Iris pigment epithelial cell (primary cell): ENCODE measurements around the gene MYO3A.
"Not testable (repeated sequence)": the region's sequence is repeated elsewhere in the genome, so short reads cannot be mapped to it uniquely, and the experiment has no call there.

Experiments used
- DNase-seq: peaks from one replicate; pipeline ENCODE4 v3.0.0-alpha.2; 2011; ENCODE audit warnings: low read depth

Gene MYO3A

DNA sequence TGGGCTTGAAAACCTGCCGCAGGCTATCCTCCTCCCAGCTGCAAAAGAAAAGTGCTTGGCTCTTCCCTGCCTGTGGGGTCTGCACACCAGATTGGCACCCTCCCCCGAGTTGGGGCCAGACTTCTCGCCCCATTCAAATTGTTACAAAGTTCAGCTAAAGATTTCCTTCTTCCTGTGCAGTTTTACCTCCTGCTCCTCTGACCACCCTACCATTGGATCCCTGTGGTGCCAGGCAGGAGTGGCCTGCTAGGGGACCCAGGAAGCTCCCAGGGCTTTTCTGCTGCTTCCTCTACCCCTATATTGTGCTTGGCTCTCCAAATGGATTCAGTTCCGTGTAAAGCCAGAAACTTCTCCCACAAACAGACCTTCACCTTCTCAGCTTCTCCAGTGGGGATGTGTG is 147.4 kb downstream of the MYO3A start:
- DNase-seq: no peak

DNA sequence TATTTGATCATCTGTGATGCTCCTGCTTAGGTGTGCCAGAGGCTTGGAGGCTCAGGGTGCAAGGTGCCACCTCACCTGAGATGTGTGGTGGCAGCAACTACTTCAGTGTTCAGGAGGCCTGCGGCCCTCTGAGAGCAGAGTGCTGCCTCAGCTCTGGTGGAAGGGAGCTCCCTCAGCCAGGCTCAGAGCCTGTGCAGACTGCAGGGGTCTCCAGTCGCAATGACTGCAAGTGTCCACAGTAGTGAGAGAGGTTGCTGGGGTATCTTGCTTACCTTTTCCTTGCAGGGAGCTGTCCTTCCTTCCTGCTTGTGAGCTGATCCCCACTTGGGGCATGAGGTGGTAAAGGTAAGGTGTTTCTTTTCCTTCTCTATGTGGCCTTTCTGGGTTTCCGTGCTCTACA is 151.5 kb downstream of the MYO3A start:
- no peak for DNase-seq

DNA sequence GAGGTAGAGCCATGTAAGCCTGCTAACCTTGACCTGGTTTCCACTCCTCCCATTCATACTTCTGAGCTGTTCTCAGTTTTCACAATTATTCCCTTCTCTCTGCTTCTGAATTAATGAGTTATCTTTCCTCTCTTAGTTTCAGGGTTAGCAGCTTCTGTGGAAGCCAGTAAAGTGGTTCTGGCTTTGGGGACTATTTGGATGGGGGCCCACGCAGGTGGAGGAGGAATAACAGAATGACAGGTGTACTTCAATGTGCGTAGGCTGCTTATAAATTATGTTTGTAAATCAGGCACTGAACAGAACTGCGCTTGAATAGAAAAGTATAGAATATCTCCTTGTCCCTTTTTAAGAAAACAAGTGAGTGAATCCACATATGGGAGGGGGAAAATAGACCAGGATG is 153.6 kb downstream of the MYO3A start:
- DNase-seq: no peak

DNA sequence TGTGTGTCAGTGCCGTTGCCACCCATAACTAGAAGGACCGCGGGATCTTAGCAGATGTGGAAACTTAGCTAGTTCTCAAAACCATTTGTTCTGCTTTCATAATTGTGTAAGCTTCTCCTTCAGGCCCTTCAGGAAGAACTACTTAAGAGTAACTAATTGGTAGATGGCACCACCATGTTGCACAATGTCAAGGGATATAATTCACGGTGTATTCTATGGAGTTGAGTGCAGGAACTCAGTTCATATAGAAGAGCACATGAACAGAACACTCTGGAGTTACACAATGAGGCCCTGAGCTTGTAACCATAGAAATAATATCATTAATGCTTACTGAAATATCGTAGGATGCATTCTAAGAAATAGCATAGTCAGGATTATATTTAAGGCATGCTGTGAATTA is 156.0 kb downstream of the MYO3A start:
- no peak for DNase-seq

DNA sequence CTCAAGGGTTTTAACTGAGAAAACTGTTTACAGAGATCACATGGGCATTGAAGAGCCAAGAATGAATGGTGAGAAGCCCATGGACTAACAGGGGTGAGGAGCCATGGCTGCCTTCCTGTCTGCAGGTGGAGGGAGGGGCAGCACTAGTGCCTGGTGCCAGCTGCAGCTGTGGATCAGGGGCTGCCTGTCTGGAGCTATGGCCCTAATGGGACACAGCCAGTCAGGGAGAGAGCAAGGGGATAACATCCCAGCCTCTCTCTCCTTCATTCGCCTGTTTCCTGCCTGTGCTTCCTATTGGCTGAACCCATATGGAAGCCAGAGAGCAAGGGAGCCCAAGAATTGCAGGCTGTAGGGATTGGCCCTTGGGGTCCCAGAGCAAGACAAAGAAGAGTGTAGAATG is 156.7 kb downstream of the MYO3A start:
- DNase-seq: no peak

DNA sequence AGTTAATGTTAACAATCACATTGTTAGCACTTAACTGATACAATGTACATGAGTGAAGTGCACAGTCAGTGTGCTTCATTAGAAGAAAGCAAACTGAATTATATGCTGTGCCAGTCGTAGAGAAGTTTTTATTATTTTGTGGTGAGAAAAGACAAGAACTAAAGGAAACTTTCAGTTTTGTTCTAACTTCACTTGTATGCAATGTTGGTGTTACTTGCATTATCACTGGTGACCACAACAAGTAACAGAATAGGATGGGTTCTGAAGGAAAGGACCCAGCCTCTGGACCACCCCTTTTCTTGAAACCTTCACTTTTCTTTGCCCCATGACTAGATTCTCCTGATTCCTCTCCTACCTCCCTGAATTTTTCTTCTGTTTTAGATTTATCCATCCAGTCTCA is 159.2 kb downstream of the MYO3A start:
- DNase-seq: no peak

DNA sequence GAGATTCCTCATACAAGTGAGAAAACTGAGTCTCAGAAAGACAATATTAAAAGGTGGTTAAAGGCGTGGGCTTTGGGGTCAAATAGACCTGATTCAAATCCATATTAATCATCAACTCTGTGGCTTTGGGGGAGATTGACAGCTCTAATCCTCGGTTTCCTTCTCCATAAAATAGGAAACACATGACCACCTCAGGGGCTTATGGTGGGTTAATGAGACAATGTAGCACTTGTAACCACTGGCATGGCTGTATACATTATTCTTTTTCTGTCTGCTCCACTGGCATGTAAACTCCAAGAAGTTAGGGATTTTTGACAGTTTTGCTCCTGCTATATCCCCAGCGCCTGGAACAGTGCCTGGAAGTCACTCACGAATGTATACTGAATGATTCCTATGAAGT is 161.8 kb downstream of the MYO3A start:
- no peak for DNase-seq

DNA sequence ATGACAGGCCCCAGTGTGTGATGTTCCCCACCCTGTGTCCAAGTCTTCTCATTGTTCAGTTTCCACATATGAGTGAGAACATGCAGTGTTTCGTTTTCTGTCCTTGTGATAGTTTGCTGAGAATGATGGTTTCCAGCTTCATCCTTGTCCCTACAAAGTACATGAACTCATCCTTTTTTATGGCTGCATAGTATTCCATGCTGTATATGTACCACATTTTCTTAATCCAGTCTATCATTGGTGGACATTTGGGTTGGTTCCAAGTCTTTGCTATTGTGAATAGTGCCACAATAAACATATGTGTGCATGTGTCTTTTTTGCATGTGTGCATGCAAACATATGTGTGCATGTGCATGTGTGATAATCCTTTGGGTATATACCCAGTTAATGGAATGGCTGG is 163.5 kb downstream of the MYO3A start:
- DNase-seq: not testable (repeated sequence)

DNA sequence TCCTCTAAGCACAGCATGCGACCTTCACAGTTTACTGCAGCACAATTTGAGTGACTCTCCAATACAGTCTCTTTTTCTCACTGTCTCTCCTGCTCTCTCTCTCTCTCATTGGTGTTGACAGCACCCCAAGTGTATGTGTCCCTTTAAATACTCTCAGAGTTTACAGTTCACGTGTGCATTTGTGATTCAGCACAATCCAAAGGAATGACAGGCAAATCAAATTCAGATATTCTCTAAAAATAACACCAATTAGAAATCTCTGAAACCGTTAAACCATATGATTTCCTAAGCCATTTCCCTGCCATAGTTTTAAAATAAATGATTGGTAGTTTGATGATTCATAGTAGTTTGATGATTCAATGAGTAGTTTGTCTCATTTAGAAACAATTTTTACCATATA is 178.5 kb downstream of the MYO3A start:
- no peak for DNase-seq

DNA sequence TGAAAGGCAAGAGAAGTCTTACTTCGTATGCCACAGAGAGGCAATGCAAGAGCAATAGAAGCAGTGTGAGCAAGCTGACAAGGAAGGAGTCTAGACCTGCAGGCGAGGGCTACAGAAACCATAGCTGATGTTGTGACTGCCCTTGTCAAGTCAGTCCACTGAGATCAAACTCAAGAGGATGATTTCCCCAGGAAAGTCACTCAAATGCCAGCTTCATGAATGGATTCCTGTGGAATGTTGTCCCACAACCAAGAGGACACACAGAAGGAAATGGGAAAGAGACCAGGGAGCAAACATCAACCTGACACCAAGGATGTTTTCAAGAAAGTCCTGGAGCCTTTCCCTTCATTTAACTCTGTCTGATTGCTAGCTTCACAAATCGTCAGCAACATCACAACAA is 204.6 kb downstream of the MYO3A start:
- no peak for DNase-seq

DNA sequence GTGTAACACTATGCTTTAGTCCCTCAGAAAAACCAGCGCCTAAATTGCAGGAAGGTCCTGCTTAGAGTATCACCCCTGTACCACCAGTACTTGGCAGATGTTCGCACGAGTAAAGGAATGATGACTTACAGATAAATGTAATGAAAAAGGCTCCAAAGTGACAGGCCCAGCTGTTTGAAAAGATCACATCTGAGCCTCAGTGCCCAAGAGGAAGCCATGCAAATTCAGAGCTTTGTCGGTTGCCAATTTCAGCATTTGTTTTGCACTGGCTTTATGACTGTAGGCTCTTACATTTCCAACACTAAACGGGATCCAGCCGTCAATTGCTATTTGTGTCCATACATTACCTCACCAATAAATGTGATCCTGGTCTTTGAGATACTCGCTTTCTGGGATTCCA is 222.0 kb downstream of the MYO3A start:
- no peak for DNase-seq

DNA sequence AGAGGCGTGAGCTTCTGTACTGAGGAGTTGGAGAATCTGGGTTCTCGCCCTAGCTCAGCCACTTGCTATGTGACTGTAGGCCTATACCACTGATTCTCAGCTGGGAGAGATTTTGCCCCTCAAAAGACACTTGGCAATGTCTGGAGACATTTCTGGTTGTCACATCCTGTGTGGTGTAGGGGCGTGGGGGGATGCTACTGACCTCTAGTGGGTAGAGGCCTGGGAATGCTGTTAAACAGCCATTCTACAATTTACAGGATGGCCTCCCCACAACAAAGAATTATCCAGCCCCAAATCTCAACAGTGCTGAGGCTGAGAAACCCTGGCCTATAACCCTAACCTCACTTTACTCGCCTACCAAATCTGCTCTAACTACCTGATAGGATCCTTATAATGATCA is 223.7 kb downstream of the MYO3A start:
- DNase-seq: no peak

DNA sequence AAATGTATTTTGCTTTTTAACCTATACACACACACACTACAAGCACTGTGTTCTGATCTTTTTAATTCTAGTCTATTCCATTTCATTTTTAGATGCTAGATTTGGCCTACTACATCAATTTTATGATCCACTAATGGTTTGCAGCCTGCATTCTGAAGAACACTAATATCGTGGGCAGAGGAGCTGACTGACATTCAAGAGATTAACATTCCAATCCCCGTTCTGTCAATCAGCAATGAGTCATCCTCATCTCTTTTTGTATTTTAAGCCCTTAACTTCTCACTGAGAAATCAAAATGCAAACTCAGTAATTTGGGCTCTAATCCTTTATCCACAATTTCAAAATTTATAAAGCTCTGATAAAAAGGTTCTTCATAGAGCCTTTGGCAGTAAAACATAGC is 235.4 kb downstream of the MYO3A start:
- no peak for DNase-seq

DNA sequence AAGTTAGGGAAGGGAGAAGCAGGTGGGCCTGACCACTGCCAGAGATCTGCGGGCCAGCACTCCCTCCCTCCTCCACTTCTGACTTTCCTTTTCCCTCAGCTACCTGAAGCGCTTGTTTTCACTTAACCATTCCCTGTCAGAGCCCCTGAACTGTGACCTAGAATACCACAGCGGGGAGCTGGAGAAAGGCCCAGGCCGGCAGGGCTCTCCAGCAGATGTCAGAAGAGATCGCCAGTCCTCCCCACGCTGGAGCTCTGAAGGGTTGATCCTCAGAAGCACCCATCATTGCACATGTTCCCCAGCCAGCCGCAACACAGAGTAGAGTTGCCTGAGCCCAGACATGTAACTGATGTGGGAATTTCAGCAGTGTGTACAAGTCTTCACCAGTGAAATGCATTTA is 238.1 kb downstream of the MYO3A start:
- no peak for DNase-seq

DNA sequence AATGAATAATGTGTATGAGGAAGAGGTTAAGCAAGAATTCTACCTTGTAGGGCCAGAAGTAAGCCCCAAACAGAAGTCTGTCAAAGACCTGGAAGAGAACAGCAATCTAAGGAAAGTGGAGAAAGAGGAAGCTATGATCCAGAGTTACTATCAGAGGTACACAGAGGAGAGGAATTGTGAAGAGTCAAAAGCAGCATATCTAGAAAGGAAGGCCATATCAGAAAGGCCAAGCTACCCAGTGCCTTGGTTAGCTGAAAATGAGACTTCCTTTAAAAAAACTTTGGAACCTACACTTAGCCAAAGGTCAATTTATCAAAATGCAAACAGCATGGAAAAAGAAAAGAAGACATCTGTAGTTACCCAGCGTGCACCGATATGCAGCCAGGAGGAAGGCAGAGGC is 239.8 kb downstream of the MYO3A start:
- DNase-seq: no peak

DNA sequence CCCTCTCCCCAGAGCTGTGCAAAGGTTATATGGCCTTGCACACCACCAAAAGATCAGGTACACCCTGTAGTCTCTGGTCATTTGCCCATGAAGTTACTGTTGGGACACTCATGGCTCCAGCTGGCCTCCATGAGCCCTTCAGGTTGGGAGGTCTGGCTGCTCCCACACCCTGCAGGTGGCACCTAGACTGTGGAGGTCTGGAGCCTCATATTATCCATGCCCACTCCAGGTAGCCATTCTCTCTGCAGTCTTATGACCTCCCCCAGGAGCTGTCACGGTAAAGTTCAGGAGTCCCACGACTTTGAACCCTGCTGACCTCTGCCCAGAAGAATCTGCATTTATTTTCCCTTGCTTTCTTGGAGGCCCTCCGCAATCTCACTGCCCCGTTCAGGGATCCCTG is 243.3 kb downstream of the MYO3A start:
- no peak for DNase-seq

DNA sequence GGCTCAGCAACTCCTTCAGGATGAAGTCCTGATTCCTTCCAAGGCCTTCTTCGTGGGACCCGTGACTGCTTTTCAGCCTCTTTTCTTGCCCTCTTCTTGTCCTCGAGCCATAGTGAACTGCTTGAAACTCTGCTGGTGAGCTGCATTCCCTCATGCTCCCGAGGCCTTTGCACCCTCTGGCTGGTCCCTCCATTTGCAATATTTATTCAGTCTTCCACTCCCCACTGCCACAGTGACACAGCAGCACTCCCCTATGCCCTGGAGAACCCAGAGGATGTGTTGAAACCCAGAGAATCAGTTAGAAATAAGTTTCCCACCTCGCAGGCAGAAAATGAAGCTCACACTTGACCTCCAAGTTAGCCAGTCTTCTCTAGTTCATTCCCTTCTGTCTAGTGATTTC is 260.2 kb downstream of the MYO3A start:
- no peak for DNase-seq

DNA sequence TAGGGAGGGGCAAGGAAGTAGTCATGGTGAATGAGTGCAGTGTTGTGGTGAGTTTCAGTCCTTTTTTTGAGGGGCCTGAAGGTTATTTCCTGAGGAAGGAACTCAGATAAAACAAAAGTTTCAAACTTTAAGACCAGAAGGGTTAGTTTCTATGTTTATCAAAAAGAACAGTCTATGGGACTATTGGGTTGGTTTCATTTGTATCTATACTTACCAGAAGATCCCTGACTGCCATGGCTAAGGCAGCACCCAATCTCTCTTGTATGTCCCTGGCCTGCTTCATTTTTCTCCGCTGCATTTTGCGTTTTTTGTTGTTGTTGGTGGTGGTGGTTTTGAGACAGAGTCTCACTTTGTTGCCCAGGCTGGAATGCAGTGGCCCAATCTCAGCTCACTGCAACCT is 263.2 kb downstream of the MYO3A start:
- DNase-seq: no peak

DNA sequence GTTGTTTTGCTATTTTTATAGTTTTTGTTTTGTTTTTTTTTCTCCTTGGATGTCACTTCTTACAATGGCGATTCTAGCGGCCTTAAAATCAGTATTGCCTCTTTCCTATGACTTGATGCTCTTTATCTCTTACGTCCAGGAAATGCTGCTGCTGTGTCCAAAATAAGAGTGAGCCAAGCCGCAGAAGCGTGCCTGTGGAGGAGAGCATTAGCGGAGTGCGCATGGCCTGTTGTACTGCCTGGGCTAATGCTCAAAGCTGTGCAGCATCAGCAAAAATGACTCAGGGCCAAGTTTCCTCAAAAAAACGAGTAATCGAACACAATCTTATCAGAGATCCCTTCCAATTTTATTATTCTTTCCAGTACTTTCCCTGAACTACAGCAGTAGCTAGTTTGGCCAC is 264.1 kb downstream of the MYO3A start:
- no peak for DNase-seq

DNA sequence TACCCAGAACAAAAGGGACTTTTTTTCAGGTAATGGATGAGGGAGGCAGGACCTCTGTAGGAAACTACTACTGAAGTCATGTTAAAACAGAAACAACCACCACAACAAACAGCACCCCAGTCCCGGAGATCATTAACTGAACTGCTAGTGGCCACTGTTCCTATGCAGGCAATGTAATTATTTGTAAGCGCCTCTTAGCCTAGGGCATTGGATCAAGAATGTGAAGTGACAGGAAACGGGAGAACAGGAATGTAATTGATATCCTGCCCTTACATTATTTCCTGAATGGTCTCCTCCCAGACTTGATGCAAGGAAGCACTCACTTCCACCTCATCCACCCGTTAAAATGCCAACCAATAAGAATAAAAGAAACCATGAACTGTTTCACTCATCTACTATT is 265.8 kb downstream of the MYO3A start:
- DNase-seq: no peak

DNA sequence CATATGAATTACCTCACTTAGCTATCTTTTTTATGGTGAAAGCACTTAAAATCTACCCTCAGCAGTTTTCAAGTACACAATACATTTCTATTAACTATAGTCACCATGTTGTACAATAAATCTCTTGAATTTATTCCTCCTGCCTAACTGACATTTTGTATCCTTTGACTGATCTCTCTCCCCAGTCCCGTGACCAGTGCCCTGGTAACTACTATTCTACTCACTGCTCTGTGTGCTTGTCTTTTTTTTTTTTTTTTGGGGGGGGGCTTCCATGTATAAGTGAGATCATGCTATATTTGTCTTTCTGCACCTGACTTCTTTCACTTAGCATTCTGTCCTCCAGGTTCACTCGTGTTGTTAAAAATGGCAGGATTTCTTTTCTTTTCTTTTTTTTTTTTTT is 271.2 kb downstream of the MYO3A start:
- DNase-seq: no peak

DNA sequence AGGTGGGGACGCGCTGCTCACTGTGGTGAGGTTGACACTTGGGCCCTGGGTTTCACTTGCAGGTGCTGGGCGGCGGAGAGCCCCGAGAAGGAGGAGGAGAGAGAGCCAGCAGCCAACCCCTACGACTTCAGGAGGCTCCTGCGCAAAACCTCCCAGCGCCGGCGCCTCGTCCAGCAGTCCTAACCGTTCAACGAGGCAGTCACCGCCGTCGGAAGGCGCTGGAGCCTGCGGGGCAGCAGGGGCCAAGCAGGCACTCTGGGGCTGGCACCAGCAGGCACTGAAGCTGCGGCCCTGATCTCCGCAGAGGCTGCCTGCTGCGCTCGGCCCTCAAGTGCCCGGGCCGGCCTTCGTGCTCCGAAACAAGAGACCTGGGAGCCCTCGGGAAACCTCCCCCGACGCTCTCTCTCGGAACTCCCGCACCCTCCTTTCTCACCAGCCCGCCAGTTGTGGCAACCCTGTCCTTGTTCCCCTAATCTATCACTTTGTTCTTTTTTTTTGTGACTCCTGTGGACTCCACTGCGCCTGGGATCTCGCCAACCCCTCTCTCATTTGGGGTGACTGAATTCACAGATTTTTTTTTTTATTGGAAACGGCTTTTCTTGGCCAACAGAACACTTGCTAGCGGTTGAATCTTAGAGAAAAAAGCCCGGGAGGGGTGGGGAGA is 277.9 kb downstream of the MYO3A start:
- no peak for DNase-seq

DNA sequence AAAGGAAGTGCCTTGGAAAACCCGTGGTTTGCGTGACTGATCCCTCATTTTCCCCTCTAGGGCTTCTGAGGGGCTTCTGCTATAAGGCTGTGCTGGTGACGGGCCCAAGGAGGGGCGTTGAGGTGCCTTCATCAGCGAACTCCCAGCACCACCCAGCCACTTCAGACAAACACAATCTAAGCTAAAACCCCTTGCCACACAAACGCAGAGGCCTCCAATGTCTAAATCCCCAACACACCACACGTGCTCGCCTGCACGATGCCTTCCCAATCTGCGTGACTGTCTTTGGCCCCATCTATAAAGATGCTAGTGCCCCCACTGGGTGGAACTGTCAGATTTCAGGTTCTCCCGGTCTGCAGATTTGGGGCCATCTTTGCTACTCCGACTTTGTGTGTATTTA is 278.5 kb downstream of the MYO3A start:
- no peak for DNase-seq

DNA sequence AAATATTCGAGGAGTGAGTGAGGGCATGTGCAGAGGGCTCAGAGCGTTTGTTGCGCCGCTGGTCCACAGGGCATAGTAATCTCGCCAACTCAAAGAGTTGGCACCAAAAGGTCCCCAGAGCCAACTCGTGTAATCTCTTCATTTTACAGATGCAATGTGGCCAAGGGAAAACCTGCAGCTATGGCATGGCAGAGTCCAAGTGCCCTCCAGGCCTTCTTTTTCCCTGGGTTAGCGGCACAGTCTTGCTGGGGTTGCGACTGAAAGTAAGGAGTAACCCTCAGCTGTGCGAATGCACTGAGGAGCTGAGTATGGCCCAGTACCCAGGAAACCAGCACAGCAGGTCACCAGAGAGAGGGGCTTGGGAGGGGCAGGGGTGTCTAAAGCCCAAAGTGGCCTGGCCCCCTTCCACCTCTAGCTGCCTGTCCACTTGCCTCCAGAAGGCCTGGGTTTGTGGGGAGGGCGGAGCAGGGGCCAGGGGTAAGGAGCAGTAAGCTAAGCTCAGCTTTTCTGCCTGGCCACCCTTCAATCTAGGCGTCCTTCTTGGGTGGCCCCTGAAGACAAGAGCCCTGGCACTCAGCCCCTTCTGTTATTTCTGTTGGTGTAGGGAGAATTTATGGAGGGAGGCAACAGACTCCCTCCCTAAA is 279.2 kb downstream of the MYO3A start:
- no peak for DNase-seq
